IPS-20b (cell line): ENCODE results near the gene UTY.
A peak's percentile ranks its signal among the peaks of the same experiment; 100 is the strongest.

ENCODE experiments used
- H3K27ac ChIP-seq: one replicate; pipeline ENCODE4 v1.5.1; 2013; ENCODE audit warnings: low read length
- H3K27me3 ChIP-seq: 2 replicates; pipeline ENCODE4 v1.6.1; 2013; ENCODE audit warnings: mild to moderate bottlenecking, low read length, inconsistent platforms; ENCODE audit not compliant: insufficient read depth
- H3K36me3 ChIP-seq: 2 replicates; pipeline ENCODE4 v1.6.1; 2013; ENCODE audit warnings: low read depth, mild to moderate bottlenecking, inconsistent platforms, low read length, moderate library complexity; ENCODE audit not compliant: insufficient read depth
- H3K4me1 ChIP-seq: 2 replicates; pipeline ENCODE4 v1.6.1; 2013; ENCODE audit warnings: mild to moderate bottlenecking, control low read depth, inconsistent platforms, low read length, moderate library complexity; ENCODE audit not compliant: insufficient read depth
- H3K4me3 ChIP-seq: 2 replicates; pipeline ENCODE4 v1.5.1; 2013; ENCODE audit warnings: mild to moderate bottlenecking, low read length, inconsistent platforms
- H3K9ac ChIP-seq: 2 replicates; pipeline ENCODE4 v1.6.1; 2013; ENCODE audit warnings: low read depth, mild to moderate bottlenecking, inconsistent platforms, low read length, moderate library complexity
- H3K9me3 ChIP-seq: 2 replicates; pipeline ENCODE4 v1.6.1; 2013; ENCODE audit warnings: mild to moderate bottlenecking, low read depth, low read length, inconsistent platforms; ENCODE audit not compliant: insufficient read depth

Gene UTY

DNA sequence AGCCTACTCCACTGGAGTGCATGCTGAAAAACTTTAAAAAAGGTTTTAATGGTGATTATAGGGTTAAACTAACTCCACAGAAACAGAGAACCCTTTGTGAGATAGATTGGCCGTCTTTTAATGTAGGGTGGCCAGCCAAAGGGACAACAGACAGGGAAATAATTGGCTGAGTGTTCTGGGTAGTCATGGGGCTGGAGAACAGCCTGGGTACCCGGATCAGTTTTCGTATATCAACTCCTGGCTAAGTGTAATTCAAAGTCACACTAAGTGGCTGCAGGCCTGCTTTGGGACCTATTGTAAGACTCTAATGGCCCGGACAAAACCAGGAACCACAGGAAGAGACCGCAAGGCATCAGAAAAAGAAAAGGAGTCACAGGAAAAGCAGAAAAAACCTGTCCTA is 139.9 kb downstream of the UTY start:
- no peak overlapping the region for H3K27ac ChIP-seq
- H3K4me1 ChIP-seq, result no peaks in the 10 kb centered on the region
- peaks cover 51% of the 10 kb centered on the region for H3K36me3 ChIP-seq

DNA sequence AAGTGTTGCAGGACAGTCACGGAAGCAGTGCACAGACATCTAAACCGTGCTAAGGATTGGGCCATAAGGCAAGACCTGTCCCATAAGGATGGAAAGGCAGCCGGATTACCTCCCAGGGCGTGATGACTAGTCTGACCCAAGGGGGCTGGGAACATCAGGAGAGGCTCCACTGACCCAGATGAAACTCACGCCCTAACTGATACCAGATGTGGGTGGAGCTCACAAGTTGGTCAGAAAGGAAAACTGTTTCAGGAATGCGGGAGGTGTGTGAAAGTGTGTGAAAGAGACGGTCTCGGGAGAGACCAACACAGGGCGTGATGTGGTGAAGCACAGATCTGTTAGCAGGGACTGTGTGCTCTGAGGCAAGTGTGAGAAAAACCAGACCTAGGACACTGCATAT is 140.5 kb downstream of the UTY start:
- Histone ChIP-seq H3K4me1 (no peaks in the 10 kb centered on the region), H3K9me3 (no peaks in the 10 kb centered on the region), H3K9ac (no peak overlapping the region), H3K27ac (no peak overlapping the region), H3K27me3 (no peaks in the 10 kb centered on the region), H3K4me3 (no peak overlapping the region), H3K36me3 (peaks cover 56% of the 10 kb centered on the region)

More for the DNA sequence above, 139.9 kb downstream of the UTY start:
- Histone ChIP-seq H3K4me3 (no peak overlapping the region), H3K27me3 (no peaks in the 10 kb centered on the region), H3K9me3 (no peaks in the 10 kb centered on the region), H3K9ac (no peak overlapping the region)

GRCh38 chrY:13338711-13339110 is 141.1 kb downstream of the UTY start:
- Histone ChIP-seq H3K4me3 (no peak overlapping the region), H3K9me3 (no peaks in the 10 kb centered on the region), H3K27ac (no peak overlapping the region), H3K4me1 (no peaks in the 10 kb centered on the region), H3K9ac (no peak overlapping the region), H3K27me3 (no peaks in the 10 kb centered on the region), H3K36me3 (peaks cover 63% of the 10 kb centered on the region)

DNA sequence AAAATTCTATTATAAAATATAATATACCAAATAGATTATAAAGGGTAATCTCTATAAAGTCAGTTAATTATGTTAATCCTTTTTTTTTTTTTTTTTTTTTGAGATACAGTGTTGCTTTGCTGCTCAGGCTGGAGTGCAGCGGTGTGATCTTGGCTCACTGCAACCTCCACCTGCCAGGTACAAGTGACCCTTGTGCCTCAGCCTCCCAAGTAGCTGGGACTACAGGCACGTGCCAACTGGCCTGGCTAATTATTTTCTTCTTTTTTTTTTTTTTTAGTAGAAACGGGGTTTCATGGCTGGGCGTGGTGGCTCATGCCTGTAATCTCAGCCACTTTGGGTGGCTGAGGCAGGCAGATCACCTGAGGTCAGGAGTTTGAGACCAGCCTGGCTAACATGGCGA is 141.9 kb downstream of the UTY start:
- Histone ChIP-seq H3K36me3 (peaks cover 62% of the 10 kb centered on the region), H3K27me3 (no peaks in the 10 kb centered on the region), H3K27ac (no peak overlapping the region), H3K4me3 (no peak overlapping the region), H3K4me1 (no peaks in the 10 kb centered on the region), H3K9me3 (no peaks in the 10 kb centered on the region), H3K9ac (no peak overlapping the region)

DNA sequence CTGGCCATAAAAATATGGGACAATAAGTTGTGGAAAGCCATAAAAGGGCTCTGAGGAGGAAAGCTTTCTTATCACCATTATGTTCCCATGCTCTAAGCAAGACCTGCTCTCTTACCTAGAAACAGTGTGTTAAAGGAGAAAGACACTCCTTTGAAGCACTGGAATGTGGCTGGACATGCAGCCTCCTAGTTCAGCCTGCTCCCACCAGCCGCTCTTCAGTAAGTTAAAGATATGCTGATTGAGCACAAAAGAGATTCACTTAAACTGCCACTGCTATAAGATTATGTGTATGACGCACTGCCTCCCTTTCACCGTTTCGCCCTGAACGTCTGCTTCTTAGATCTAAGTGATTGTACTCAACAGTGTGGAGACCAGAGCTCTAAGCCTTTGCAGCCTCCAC is 146.0 kb downstream of the UTY start:
- Histone ChIP-seq H3K27me3 (no peaks in the 10 kb centered on the region), H3K4me3 (no peak overlapping the region), H3K9ac (no peak overlapping the region), H3K27ac (no peak overlapping the region), H3K4me1 (no peaks in the 10 kb centered on the region), H3K36me3 (peaks cover 34% of the 10 kb centered on the region; the same call in 1 of the 2 replicates), H3K9me3 (no peaks in the 10 kb centered on the region)

- peaks cover 45% of the 10 kb centered on the region; the same call in 1 of the 2 replicates for H3K36me3 ChIP-seq
- H3K4me3 ChIP-seq, result no peak overlapping the region
- no peak overlapping the region for H3K27ac ChIP-seq
- no peak overlapping the region for H3K9ac ChIP-seq
- H3K4me1 ChIP-seq, result no peaks in the 10 kb centered on the region
- no peaks in the 10 kb centered on the region for H3K27me3 ChIP-seq
- no peaks in the 10 kb centered on the region for H3K9me3 ChIP-seq
Observed at GRCh38 chrY:13330651-13331050, 149.2 kb downstream of the UTY start.

- Histone ChIP-seq H3K9me3 (no peaks in the 10 kb centered on the region), H3K36me3 (no peaks in the 10 kb centered on the region), H3K4me1 (peaks cover 11% of the 10 kb centered on the region), H3K27ac (no peak overlapping the region), H3K9ac (peak overlapping the region; percentile 45; the same call in 1 of the 2 replicates), H3K27me3 (no peaks in the 10 kb centered on the region), H3K4me3 (no peak overlapping the region)
Observed at GRCh38 chrY:13312966-13313365, 166.9 kb downstream of the UTY start.

DNA sequence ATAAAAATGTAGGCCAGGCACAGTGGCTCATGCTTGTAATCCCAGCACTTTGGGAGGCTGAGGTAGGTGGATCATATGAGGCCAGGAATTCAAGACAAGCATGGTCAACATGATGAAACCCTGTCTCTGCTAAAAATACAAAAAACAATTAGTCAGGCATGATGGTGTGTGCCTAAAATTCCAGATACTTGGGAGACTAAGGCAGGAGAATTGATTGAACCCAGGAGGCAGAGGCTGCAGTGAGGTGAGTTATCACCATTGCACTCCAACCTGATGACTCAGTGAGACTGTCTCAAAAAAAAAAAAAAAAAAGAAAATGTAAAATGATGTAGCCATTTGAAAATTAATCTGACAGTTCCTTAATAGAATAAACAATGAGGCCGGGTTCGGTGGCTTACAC is 171.9 kb downstream of the UTY start:
- H3K36me3 ChIP-seq, result peaks cover 22% of the 10 kb centered on the region
- peaks cover 5% of the 10 kb centered on the region; the same call in 1 of the 2 replicates for H3K4me1 ChIP-seq
- H3K27ac ChIP-seq, result no peak overlapping the region
- no peak overlapping the region for H3K9ac ChIP-seq
- H3K4me3 ChIP-seq, result no peak overlapping the region
- no peaks in the 10 kb centered on the region for H3K27me3 ChIP-seq
- H3K9me3 ChIP-seq, result no peaks in the 10 kb centered on the region

- Histone ChIP-seq H3K4me1 (peaks cover 9% of the 10 kb centered on the region; the same call in 1 of the 2 replicates), H3K4me3 (no peak overlapping the region), H3K36me3 (peaks cover 38% of the 10 kb centered on the region)
Observed at GRCh38 chrY:13300795-13301194, 179.0 kb downstream of the UTY start.

GRCh38 chrY:13299411-13299810 is 180.4 kb downstream of the UTY start:
- H3K9ac ChIP-seq, result no peak overlapping the region
- H3K4me1 ChIP-seq, result peaks cover 14% of the 10 kb centered on the region; the same call in 1 of the 2 replicates
- no peak overlapping the region for H3K4me3 ChIP-seq
- no peaks in the 10 kb centered on the region for H3K27me3 ChIP-seq
- H3K27ac ChIP-seq, result no peak overlapping the region
- H3K9me3 ChIP-seq, result no peaks in the 10 kb centered on the region
- H3K36me3 ChIP-seq, result peaks cover 44% of the 10 kb centered on the region

More at GRCh38 chrY:13300795-13301194, 179.0 kb downstream of the UTY start:
- no peaks in the 10 kb centered on the region for H3K9me3 ChIP-seq
- H3K9ac ChIP-seq, result no peak overlapping the region
- H3K27ac ChIP-seq, result no peak overlapping the region
- no peaks in the 10 kb centered on the region for H3K27me3 ChIP-seq

DNA sequence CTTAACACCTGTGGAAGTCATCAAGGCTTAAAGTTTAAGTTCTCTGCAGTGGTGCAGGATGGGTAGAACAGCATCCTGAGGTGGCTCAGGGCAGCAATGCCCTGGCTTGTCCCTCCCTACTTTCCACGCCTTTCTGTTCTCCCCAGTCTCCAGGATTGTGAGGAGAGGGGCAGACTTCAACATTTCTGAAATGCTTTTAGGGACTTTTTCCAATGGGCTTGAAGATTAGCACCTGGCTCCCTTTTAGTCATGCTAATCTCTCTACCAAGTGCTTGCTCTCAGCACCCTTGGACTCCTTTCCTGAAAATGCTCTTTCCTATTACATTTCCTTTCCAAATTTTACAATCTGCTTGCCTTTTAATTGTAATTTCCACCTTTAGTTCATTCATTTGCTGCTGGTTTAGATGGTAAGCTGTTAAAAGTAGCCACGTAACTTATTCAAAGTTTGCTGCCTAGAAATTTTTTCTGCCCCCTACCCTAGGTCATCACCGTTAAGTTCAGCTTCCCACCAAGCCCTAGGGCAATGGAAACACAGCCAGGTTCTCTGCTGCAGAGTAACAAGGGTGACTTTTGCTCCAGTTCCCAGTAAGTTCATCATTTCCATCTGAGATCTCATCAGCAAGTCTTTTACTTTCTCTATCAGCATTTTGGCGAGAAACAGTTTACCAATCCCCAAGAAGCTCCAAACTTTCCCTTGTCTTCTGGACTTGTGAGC is 183.5 kb downstream of the UTY start:
- H3K36me3 ChIP-seq, result peaks cover 51% of the 10 kb centered on the region
- no peaks in the 10 kb centered on the region for H3K27me3 ChIP-seq
- peak overlapping the region; percentile 0 for H3K27ac ChIP-seq
- H3K4me1 ChIP-seq, result peaks cover 14% of the 10 kb centered on the region; the same call in 1 of the 2 replicates
- H3K9me3 ChIP-seq, result no peaks in the 10 kb centered on the region
- H3K9ac ChIP-seq, result peak overlapping the region; percentile 43; the same call in 1 of the 2 replicates
- no peak overlapping the region for H3K4me3 ChIP-seq

DNA sequence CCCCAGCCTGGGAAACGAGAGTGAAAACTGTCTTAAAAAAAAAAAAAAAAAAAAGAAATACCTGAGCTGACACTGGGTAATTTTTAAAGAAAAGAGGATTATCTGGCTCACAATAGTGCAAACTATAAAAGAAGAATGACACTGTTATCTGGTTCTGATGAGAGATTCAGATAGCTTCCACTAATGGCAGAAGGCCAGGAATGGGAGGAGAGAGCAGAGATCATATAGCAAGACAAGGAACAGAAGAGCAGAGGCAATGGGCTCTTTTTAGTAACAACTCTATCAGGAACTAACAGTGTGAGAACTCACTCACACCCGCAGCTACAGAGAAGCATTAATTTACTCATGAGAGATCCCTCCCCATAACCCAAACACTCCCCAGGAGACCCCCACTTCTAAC is 184.8 kb downstream of the UTY start:
- Histone ChIP-seq H3K4me1 (peaks cover 14% of the 10 kb centered on the region; the same call in 1 of the 2 replicates), H3K9me3 (no peaks in the 10 kb centered on the region), H3K36me3 (peaks cover 57% of the 10 kb centered on the region), H3K27ac (no peak overlapping the region), H3K4me3 (no peak overlapping the region), H3K9ac (0 out of 2 replicates have a peak overlapping the region, but pooled peaks have one; percentile 37), H3K27me3 (no peaks in the 10 kb centered on the region)
